HL-60/S4 treated with phorbol 12-myristate 13-acetate at 8.2 ng/mL for 4 days and 3 days (cell line): ENCODE results near the gene AMBP.

ENCODE experiments used
- in situ Hi-C: fragments of 300-500 bp; cut with MboI; formaldehyde crosslinking; loops from 2 replicates; pipeline ENCODE4 v1.15.0; 2022; ENCODE audit warnings: low sequenced_read_pairs

AMBP gene

GRCh38 chr9:114016629-114017423 lies 61.3 kb downstream of the AMBP start:
- in situ Hi-C loops: no loop called here

- in situ Hi-C loops: no loop called here
Observed at GRCh38 chr9:114016101-114016500, 62.0 kb downstream of the AMBP start.

GRCh38 chr9:114015607-114016006 lies 62.5 kb downstream of the AMBP start:
- in situ Hi-C loops: no loop called here

- in situ Hi-C loops: no loop called here
Observed at GRCh38 chr9:114014044-114014443, 64.1 kb downstream of the AMBP start.

GRCh38 chr9:114012126-114012525 lies 66.0 kb downstream of the AMBP start:
- in situ Hi-C loops: no loop called here

- in situ Hi-C loops: no loop called here
Observed at GRCh38 chr9:114011313-114011712, 66.8 kb downstream of the AMBP start.
